Aorta (tissue), 5 donors: ENCODE data around the gene SCLY. TPM values are rescaled to one million over a fixed set of nuclear protein-coding genes. Genes with fewer than 3 reads are reported as not detected.
"Not testable (repeated sequence)": the region's sequence is repeated elsewhere in the genome, so short reads cannot be mapped to it uniquely, and the experiment has no call there.

ENCODE experiments used
- ATAC-seq: fragments of 200-7000 bp; cut with Tn5 transposase; one replicate; pipeline ENCODE4 v1.9.1; 2022; ENCODE audit warnings: moderate library complexity; ENCODE audit not compliant: low FRiP score
- DNase-seq, 2 donors: peaks; one replicate each; pipeline ENCODE4 v3.0.0-alpha.2; 2020
- H3K27ac ChIP-seq, 2 donors: one replicate each; pipeline ENCODE4 v1.5.1; 2013; ENCODE audit warnings: low read length in 2 of 2, mild to moderate bottlenecking in 2 of 2, moderate library complexity in 2 of 2, control low read depth in 1 of 2, inconsistent platforms in 1 of 2, low read depth in 1 of 2
- H3K27me3 ChIP-seq, 2 donors: one replicate each; pipeline ENCODE4 v1.6.1; 2013; ENCODE audit warnings: control low read depth in 1 of 2, low read length in 1 of 2, mild to moderate bottlenecking in 1 of 2, moderate library complexity in 1 of 2; ENCODE audit not compliant: insufficient read depth in 2 of 2, control insufficient read depth in 1 of 2
- H3K36me3 ChIP-seq, 2 donors: one replicate each; pipeline ENCODE4 v1.6.1; 2013; ENCODE audit warnings: control low read depth in 1 of 2, low read length in 1 of 2, mild to moderate bottlenecking in 1 of 2; ENCODE audit not compliant: insufficient read depth in 2 of 2, control insufficient read depth in 1 of 2
- H3K4me1 ChIP-seq, 2 donors: one replicate each; pipeline ENCODE4 v1.6.1; 2013; ENCODE audit warnings: low read length in 2 of 2, control low read depth in 1 of 2, mild to moderate bottlenecking in 1 of 2, moderate library complexity in 1 of 2; ENCODE audit not compliant: insufficient read depth in 2 of 2, control insufficient read depth in 1 of 2
- H3K4me3 ChIP-seq, 2 donors: one replicate each; pipeline ENCODE4 v1.5.1; 2013; ENCODE audit warnings: low read length in 2 of 2, control low read depth in 1 of 2, mild to moderate bottlenecking in 1 of 2
- H3K9me3 ChIP-seq: one replicate; pipeline ENCODE4 v1.6.1; 2013; ENCODE audit warnings: mild to moderate bottlenecking, low read length; ENCODE audit not compliant: control insufficient read depth
- WGBS, 2 donors: extraction: QIAGEN DNeasy Blood & Tissue Kit; methylation state at CpG; one replicate each; pipeline ENCODE4 v1.1.7; 2013; 5-methylcytosine and 5-hydroxymethylcytosine counted together
- intact Hi-C, 2 donors: fragments of 100-400 bp; cut with DNase I; formaldehyde crosslinking; loops; one replicate each; pipeline versions ENCODE4 v1.14.2 to v1.15.0; 2022
- polyA plus RNA-seq, 2 donors: library from polyadenylated mRNA; stranded (reverse); fragments of 200-250 nt; gene quantifications; one replicate each; pipeline ENCODE4 v1.2.3, GENCODE V29; 2013
- total RNA-seq, 2 donors: library from RNA; stranded (reverse); fragmentation: NEBNext Ultra II Directional; extraction: Animal tissue kit (Norgen Biotek cat#: 25700); gene quantifications; one replicate each; pipeline ENCODE4 v1.2.1, GENCODE V29; 2021
- donor health status: healthy with polysubstance abuse.
- donor health status: Bipolar disorder and iron deficiency.
- donor health status: DM: no; HTN: no; CAD: no.
- donor health status: DM: no; HTN: no; CAD: no.
- donor health status: DM: yes; HTN: yes; CAD: no.

Gene SCLY
- total and polyA plus RNA-seq, 4 donors: 6.3 to 15.4 (median 12.6) TPM

DNA sequence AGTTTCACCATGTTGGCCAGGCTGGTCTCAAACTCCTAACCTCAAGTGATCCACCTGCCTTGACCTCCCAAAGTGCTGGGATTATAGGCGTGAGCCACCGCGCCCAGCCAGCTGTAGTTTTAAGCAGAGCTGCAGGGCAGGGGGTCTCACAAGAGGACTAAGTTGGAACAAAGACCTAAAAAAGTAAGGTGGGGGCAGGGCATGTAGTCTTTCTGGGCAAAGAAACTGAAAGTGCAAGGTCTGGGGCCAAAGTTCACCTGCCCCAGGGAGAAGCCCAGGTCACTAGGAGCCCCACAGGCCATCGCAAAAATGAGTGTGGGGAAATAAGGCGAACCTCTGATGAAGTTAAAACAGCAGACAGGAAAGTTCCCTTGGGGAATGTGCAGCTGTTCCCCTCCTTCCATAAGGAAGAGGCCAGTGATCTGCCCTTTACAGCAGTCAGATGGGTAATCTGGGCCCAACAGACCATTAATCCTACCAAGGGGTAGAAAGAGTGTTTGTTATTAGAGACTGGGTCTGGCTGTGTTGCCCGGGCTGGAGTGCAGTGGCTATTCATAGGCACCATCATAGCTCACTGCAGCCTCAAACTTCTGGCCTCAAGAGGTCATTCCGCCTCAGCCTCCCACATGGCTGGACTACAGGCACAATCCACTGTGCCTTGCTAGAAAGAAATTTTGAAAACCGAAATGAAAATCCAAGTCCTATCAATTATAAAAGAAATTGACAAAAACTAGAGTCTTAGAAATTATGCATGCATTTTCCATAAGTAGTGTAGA lies 2.8 kb downstream of the SCLY start:
- Histone ChIP-seq H3K36me3 (peaks cover 0 to 2% of the 10 kb centered on the region in 2 donors), H3K9me3 (no peaks in the 10 kb centered on the region), H3K27ac (no peak overlapping the region), H3K4me1 (no peaks in the 10 kb centered on the region), H3K4me3 (no peak overlapping the region), H3K27me3 (no peaks in the 10 kb centered on the region)
- WGBS, 2 donors: 89% methylated on average over 8 of the region's 8 CpGs
- intact Hi-C loops: loop anchor here (5.0 to 10.0 kb wide), 3 partner anchors 74 to 201 kb away; partner anchors contain the start of genes UBE2F (in 2 of the 2) and KLHL30 (in 1 of the 2)
- ATAC-seq (no peak), DNase-seq (no peak)

DNA sequence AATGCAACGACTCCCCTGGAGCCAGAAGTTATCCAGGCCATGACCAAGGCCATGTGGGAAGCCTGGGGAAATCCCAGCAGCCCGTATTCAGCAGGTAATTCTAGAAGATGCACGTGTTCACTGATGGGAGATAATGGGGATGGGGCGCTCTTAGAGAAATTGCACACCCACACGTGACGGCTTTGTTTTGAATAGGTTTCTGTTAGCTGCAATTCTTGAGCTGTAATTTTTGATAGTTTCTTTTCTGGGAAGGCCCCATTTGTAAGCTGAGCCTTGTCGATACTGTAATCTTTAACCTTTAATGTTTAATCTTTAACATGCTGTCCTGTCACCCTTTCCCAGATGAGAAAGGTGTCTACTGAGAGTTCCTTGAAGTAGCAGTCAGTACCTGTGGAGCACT lies 3.6 kb downstream of the SCLY start:
- WGBS, 2 donors: 88 to 90% methylated on average over 7 of the region's 7 CpGs
- intact Hi-C loops: loop anchor here (5.0 to 10.0 kb wide), 3 partner anchors 73 to 200 kb away; partner anchors contain the start of genes UBE2F (in 2 of the 2) and KLHL30 (in 1 of the 2)

DNA sequence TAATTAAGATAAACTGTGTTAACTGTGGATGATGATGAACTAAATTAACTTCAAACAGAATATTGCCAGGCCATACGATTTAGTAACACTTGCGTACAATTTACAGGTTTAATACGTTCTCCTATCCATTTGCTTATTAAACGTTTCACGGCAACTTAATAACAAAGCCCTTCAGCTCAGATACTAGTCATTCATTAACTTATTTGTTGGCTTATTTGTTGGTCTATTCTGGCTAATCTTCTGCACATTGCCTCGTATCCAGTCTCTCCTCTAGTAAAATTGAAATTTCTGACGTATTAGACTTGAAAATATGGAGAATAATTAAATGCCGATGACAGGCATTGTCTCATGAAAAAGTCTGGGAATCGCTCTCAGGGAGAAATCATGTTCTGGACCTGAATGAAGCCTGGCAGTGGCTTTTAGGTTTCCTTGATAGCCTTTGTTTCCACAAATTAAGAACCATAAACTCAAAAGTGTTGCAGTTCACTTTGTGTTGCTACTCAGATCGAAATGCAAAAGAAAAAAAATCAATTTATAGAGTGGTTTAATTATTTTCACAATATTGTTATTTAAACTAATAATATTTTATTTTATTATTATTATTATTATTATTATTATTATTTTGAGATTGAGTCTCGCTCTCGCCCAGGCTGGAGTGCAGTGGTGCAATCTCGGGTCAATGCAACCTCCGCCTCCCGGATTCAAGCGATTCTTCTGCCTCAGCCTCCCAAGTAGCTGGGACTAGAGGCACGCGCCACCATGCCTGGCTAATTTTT lies 4.5 kb downstream of the SCLY start:
- WGBS, 2 donors: 86% methylated on average over 18 of the region's 18 CpGs
- DNase-seq (no peak), ATAC-seq (no peak)
- Histone ChIP-seq H3K4me3 (no peak overlapping the region), H3K36me3 (peaks cover 3 to 5% of the 10 kb centered on the region in 2 donors), H3K27ac (no peak overlapping the region), H3K27me3 (no peaks in the 10 kb centered on the region), H3K9me3 (no peaks in the 10 kb centered on the region), H3K4me1 (no peaks in the 10 kb centered on the region)
- intact Hi-C loops: loop anchor here in 1 of 2 donors (10.0 kb wide), 1 partner anchor 200 kb away; no protein-coding TSS in a partner anchor

More for the DNA sequence above, 3.6 kb downstream of the SCLY start:
- Histone ChIP-seq H3K9me3 (no peaks in the 10 kb centered on the region), H3K4me1 (no peaks in the 10 kb centered on the region), H3K4me3 (no peak overlapping the region), H3K27ac (no peak overlapping the region), H3K27me3 (no peaks in the 10 kb centered on the region), H3K36me3 (peaks cover 0 to 4% of the 10 kb centered on the region in 2 donors)
- DNase-seq: no peak
- no peak for ATAC-seq

DNA sequence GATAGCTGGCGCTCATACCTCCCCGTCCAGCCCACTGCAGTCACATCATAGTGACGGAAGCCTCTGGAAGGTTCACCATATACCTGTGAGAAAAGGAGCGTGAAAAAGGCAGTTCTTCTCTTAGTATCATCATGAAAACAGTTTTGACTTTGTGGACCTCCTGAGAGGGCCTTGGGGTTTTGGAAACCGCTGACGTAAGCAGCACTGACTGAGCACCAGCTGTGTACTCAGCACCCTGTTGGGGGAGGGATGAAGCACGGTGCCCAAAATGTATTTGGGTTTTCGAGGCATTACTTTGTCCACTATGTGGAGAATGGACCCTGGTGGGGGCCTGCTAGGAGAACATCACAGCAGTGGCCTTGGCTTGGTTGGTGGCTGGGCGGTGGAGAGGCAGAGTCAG lies 5.4 kb downstream of the SCLY start:
- no peak overlapping the region for H3K4me3 ChIP-seq
- no peaks in the 10 kb centered on the region for H3K27me3 ChIP-seq
- peaks cover 3 to 5% of the 10 kb centered on the region in 2 donors for H3K36me3 ChIP-seq
- H3K9me3 ChIP-seq: no peaks in the 10 kb centered on the region
- intact Hi-C loops: loop anchor here in 1 of 2 donors (10.0 kb wide), 1 partner anchor 199 kb away; no protein-coding TSS in a partner anchor
- DNase-seq (no peak), ATAC-seq (no peak)
- no peaks in the 10 kb centered on the region for H3K4me1 ChIP-seq
- H3K27ac ChIP-seq: no peak overlapping the region
- WGBS, 2 donors: 86% methylated on average over 9 of the region's 9 CpGs

DNA sequence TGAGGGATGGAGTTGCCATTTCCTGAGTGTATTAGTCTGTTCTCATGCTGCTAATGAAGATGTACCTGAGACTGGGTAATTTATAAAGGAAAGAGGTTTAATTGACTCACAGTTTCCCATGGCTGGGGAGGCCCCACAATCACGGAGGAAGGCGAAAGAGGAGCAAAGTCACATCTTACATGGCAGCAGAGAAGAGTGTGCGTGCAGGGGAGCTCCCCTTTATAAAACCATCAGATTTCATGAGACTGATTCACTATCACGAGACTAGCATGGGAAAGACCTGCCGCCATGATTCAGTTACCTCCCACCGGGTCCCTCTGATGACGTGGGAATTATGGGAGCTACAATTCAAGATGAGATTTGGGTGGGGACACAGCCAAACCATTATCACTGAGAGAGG lies 5.9 kb downstream of the SCLY start:
- H3K27me3 ChIP-seq, H3K9me3 ChIP-seq, ATAC-seq, H3K27ac ChIP-seq, H3K4me1 ChIP-seq, H3K4me3 ChIP-seq, DNase-seq, H3K36me3 ChIP-seq: not testable (repeated sequence)
- WGBS, 2 donors: 94 to 96% methylated on average over 7 of the region's 7 CpGs
- intact Hi-C loops: loop anchor here in 1 of 2 donors (10.0 kb wide), 1 partner anchor 198 kb away; no protein-coding TSS in a partner anchor

DNA sequence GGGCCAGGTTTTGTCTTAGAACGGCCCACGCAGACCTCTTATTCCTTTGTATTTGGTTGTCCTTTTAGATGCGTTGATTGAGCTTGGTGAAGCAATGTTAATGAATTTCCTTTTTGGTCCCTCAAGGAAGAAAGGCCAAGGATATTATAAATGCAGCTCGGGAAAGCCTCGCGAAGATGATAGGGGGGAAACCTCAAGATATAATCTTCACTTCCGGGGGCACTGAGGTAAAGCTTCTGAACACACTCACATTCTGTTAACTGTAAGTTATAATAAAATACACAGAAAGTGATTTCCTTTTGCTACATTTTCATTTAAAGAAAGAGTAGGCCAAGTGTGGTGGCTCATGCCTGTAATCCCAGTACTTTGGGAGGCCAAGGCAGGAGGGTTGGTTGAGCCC lies 7.1 kb downstream of the SCLY start:
- WGBS, 2 donors: 95 to 100% methylated on average over 7 of the region's 7 CpGs
- H3K27me3 ChIP-seq: no peaks in the 10 kb centered on the region
- no peak for DNase-seq
- intact Hi-C loops: loop anchor here in 1 of 2 donors (10.0 kb wide), 1 partner anchor 197 kb away; no protein-coding TSS in a partner anchor
- H3K4me3 ChIP-seq: no peak overlapping the region
- H3K36me3 ChIP-seq: peaks cover 3 to 5% of the 10 kb centered on the region in 2 donors
- no peak overlapping the region for H3K27ac ChIP-seq
- no peaks in the 10 kb centered on the region for H3K4me1 ChIP-seq
- H3K9me3 ChIP-seq: no peaks in the 10 kb centered on the region
- no peak for ATAC-seq

DNA sequence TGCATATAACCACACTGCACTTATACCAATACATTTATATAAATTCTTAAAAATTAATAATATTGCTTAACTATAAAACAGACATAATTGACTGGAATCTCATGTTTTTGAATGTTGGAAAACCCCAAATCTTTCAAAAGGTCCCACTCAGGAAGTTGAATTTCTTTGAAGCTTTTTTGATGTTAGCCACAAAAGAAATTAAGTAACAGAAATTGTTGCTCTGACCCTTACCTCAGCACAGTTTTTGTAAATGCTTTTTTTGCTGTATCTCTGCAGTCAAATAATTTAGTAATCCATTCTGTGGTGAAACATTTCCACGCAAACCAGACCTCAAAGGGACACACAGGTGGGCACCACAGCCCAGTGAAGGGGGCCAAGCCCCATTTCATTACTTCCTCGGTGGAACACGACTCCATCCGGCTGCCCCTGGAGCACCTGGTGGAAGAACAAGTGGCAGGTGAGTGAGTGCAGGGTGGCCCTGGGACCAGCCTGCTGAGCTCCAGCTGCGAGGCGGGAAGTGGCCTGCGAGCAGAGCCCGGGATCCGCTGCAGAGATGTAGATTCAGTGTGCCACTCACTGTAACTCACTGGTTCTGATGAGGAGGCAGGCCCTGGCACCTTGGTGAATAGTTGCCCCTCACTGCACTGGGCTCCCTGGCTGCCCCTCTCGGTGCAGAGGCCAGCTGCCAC lies 8.4 kb downstream of the SCLY start:
- intact Hi-C loops: loop anchor here in 1 of 2 donors (10.0 kb wide), 1 partner anchor 196 kb away; no protein-coding TSS in a partner anchor
- Histone ChIP-seq H3K27me3 (no peaks in the 10 kb centered on the region), H3K4me3 (no peak overlapping the region), H3K9me3 (no peaks in the 10 kb centered on the region), H3K36me3 (peaks cover 3 to 5% of the 10 kb centered on the region in 2 donors), H3K4me1 (no peaks in the 10 kb centered on the region), H3K27ac (no peak overlapping the region)
- DNase-seq (no peak), ATAC-seq (no peak)
- WGBS, 2 donors: 95% methylated on average over 10 of the region's 10 CpGs

DNA sequence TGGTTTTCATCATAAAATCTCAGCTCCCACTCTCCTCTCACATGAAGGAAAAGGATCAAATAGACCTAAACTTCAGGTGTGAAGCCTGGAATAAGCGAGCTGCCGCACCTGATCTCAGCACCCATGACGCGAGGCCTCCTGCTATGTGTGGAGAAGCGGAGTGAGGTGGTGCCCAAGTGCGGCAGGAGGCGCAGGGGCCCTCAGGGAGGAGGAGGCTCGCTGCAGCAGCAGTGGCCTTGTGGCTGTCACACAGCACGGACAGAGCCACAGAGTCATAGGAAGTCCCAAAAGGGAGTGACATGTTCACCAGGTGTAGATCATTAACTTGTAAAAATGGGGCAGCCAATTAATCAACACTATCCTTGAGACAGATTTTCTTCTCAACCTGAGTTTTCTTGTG lies 9.1 kb downstream of the SCLY start:
- WGBS, 2 donors: 94 to 95% methylated on average over 9 of the region's 9 CpGs
- intact Hi-C loops: loop anchor here in 1 of 2 donors (10.0 kb wide), 1 partner anchor 195 kb away; no protein-coding TSS in a partner anchor
- no peaks in the 10 kb centered on the region for H3K27me3 ChIP-seq
- no peaks in the 10 kb centered on the region for H3K4me1 ChIP-seq
- H3K4me3 ChIP-seq: no peak overlapping the region
- H3K9me3 ChIP-seq: no peaks in the 10 kb centered on the region
- DNase-seq (no peak), ATAC-seq (no peak)
- no peak overlapping the region for H3K27ac ChIP-seq
- H3K36me3 ChIP-seq: peaks cover 3 to 5% of the 10 kb centered on the region in 2 donors
